ENCODE results near the gene WDR72.

Gene WDR72

DNA sequence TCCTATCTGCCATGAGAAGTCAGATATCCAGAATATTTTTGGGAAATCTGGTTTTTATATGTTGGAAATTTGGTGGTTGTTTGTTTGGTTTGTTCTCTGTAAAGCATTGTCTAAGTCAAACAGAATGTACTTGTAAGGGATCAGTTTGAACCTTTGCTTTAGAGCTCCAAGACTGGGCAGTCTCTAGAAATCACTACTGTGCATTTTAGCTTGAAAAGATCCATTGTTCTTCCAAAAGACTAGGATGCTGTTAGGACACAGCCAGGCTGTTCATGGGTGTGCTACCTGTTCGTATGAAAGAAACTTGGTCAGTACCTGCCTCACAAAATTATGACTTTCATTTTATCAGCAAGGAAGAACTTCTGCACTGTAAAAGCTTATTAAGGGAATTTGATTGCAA, 182.6 kb downstream of the WDR72 start:
- Histone ChIP-seq H3K36me3 (ENCODE audit: control insufficient read depth, insufficient read depth, low read length) (no peaks in the 10 kb centered on the region), H3K9ac (ENCODE audit: low read length) (no peak overlapping the region), H3K9me3 (ENCODE audit: control insufficient read depth, low read length) (no peaks in the 10 kb centered on the region), H3K4me3 (ENCODE audit: low read length) (no peak overlapping the region), H3K27me3 (ENCODE audit: control insufficient read depth, insufficient read depth, low read length) (no peaks in the 10 kb centered on the region), H3K4me1 (ENCODE audit: control insufficient read depth, insufficient read depth, low read length) (no peaks in the 10 kb centered on the region)

- Histone ChIP-seq H3K9ac (ENCODE audit: low read length) (no peak overlapping the region), H3K27me3 (ENCODE audit: control insufficient read depth, insufficient read depth, low read length) (no peaks in the 10 kb centered on the region), H3K36me3 (ENCODE audit: control insufficient read depth, insufficient read depth, low read length) (no peaks in the 10 kb centered on the region), H3K4me3 (ENCODE audit: low read length) (no peak overlapping the region), H3K9me3 (ENCODE audit: control insufficient read depth, low read length) (no peaks in the 10 kb centered on the region), H3K4me1 (ENCODE audit: control insufficient read depth, insufficient read depth, low read length) (no peaks in the 10 kb centered on the region)
Measured at GRCh38 chr15:53573091-53573490, 186.4 kb downstream of the WDR72 start.

DNA sequence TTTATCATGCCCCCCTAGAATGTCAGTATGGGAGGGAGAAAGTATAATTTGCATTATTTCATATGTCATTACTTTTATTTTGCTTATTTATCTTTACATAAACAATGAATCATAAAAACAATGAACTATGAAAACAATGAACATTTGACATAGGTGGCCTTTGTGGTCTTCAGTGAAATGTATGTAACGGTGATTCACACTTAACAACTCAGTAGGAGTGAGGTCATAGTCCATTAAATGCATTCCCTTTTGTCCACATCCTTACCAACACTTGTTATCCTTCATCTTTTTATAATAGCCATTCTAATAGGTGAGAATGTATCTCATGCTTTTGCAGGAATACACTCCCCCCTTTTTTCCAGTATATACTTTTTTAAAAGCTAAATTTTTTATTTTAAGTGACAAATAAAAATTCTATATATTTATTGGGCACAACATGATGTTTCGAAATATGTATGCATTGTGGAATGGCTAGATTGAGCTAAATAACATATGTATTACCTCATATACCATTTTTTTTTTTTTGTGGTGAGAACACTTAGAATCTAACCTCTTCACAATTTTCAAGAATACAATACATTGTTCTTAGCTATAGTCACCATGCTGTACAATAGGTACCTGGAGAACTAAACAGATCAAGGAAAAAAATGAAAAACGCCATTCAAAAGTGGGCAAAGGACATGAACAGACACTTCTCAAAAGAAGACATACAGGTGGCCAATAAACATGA, 189.5 kb downstream of the WDR72 start:
- H3K4me3 ChIP-seq (ENCODE audit: low read length), result no peak overlapping the region
- H3K4me1 ChIP-seq (ENCODE audit: control insufficient read depth, insufficient read depth, low read length), result no peaks in the 10 kb centered on the region
- no peaks in the 10 kb centered on the region for H3K27me3 ChIP-seq (ENCODE audit: control insufficient read depth, insufficient read depth, low read length)
- H3K9ac ChIP-seq (ENCODE audit: low read length), result no peak overlapping the region
- H3K9me3 ChIP-seq (ENCODE audit: control insufficient read depth, low read length), result no peaks in the 10 kb centered on the region
- no peaks in the 10 kb centered on the region for H3K36me3 ChIP-seq (ENCODE audit: control insufficient read depth, insufficient read depth, low read length)

GRCh38 chr15:53566912-53567311, 192.6 kb downstream of the WDR72 start:
- Histone ChIP-seq H3K36me3 (ENCODE audit: control insufficient read depth, insufficient read depth, low read length) (no peaks in the 10 kb centered on the region), H3K27me3 (ENCODE audit: control insufficient read depth, insufficient read depth, low read length) (no peaks in the 10 kb centered on the region), H3K4me1 (ENCODE audit: control insufficient read depth, insufficient read depth, low read length) (no peaks in the 10 kb centered on the region), H3K9ac (ENCODE audit: low read length) (no peak overlapping the region), H3K4me3 (ENCODE audit: low read length) (no peak overlapping the region), H3K9me3 (ENCODE audit: control insufficient read depth, low read length) (no peaks in the 10 kb centered on the region)

DNA sequence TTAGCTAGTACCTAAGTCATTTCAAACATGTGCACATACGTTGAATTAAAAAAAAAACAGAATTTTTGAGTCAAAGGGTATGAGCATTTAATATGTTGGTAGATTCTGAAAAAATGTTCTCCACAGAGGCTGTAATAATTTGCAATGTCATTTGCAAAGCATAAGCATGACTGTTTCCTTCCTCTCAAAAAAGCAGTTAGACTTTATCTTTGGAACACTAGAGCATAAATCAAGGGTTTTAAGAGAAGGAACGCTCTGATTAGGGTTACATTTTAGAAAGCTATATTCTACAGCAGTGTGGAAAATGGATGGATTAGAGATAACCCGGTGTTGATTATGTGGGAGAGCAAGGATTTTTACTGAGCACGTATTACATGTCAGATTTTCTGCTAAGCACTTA, 193.7 kb downstream of the WDR72 start:
- H3K9me3 ChIP-seq (ENCODE audit: control insufficient read depth, low read length), result no peaks in the 10 kb centered on the region
- H3K36me3 ChIP-seq (ENCODE audit: control insufficient read depth, insufficient read depth, low read length), result no peaks in the 10 kb centered on the region
- H3K4me3 ChIP-seq (ENCODE audit: low read length), result no peak overlapping the region

DNA sequence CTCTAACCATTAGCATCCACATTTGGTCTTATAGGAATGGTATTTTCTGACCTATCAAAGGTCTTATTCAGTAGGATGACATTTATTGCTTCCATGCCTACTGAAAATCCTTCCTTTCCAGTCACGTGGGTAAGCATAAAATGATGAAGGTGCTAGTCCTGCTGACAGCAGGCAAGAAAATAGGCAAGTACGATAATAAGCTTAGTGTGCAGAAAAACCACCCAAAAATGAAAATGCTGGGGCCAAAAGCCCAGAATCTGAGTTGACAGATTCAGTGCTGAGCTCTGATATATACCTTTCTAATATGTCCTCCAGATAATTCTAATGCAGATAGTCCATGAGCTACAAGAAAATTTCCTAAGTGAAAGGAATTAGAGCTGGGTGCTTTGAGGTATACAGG, 194.8 kb downstream of the WDR72 start:
- Histone ChIP-seq H3K9me3 (ENCODE audit: control insufficient read depth, low read length) (no peaks in the 10 kb centered on the region), H3K4me1 (ENCODE audit: control insufficient read depth, insufficient read depth, low read length) (no peaks in the 10 kb centered on the region), H3K4me3 (ENCODE audit: low read length) (no peak overlapping the region), H3K36me3 (ENCODE audit: control insufficient read depth, insufficient read depth, low read length) (no peaks in the 10 kb centered on the region), H3K27me3 (ENCODE audit: control insufficient read depth, insufficient read depth, low read length) (no peaks in the 10 kb centered on the region), H3K9ac (ENCODE audit: low read length) (no peak overlapping the region)

More for the DNA sequence above, 193.7 kb downstream of the WDR72 start:
- Histone ChIP-seq H3K4me1 (ENCODE audit: control insufficient read depth, insufficient read depth, low read length) (no peaks in the 10 kb centered on the region), H3K9ac (ENCODE audit: low read length) (no peak overlapping the region), H3K27me3 (ENCODE audit: control insufficient read depth, insufficient read depth, low read length) (no peaks in the 10 kb centered on the region)

DNA sequence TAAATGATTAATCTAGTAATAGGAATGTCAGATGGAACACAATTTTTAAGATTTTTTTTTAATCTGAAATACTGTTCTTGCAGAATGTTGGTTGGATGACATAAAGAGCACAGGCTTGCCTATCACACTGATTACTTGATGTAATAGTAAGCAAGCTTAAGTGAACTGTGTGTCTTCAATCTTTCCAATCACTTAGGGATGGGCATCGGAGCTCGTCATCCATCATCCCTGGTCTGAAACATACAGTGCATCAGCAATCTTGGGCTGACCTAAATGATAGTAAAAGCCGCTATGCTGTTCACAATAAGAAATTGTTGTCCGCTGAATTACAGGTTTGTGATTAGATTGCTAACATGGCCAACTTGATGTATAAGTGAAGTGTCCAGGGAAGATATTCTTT, 195.8 kb downstream of the WDR72 start:
- Histone ChIP-seq H3K9me3 (ENCODE audit: control insufficient read depth, low read length) (no peaks in the 10 kb centered on the region), H3K9ac (ENCODE audit: low read length) (no peak overlapping the region), H3K4me3 (ENCODE audit: low read length) (no peak overlapping the region), H3K4me1 (ENCODE audit: control insufficient read depth, insufficient read depth, low read length) (no peaks in the 10 kb centered on the region), H3K36me3 (ENCODE audit: control insufficient read depth, insufficient read depth, low read length) (no peaks in the 10 kb centered on the region), H3K27me3 (ENCODE audit: control insufficient read depth, insufficient read depth, low read length) (no peaks in the 10 kb centered on the region)

DNA sequence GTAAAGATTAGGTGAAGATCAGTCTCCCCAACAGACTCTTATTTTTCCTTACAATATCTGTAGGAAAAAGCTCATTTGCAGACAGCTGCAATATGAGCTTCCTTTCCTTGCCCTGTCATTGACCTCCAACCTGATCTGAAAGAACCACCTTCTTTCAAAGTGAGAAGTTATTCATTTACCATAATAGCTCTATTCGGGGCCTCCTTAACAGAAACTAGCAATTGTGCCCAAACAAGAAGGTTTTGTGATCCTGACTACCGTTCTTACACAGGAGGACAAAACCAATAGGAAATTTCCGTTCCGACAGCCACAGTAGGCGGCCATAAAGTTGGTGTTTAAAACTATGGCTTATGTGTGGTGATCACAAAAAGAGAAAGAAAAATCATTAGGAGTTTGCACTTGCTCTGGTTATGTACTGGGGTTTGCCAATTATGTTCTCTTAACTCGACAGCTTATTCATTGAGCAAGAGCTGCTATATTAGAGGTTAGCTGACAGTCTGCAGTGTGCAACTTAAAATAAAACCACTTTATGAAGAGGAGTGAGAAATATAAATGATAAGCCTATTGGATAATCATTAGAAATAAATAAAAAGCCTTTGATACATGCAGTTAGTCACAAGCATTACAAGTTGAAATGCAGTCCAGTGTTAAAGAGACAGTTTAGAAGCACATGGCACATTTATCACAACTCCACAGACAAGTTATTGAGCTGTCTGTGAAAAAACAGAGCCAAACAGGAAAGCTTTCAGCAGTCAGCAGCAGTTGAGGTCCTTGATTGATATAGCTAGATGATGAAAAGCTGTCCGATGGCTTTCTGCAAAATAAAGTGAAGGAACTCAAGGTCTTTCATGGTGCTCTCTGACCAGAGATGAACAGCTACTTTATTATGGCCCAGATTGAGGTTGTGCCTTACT, 199.8 kb downstream of the WDR72 start:
- Histone ChIP-seq H3K9me3 (ENCODE audit: control insufficient read depth, low read length) (no peaks in the 10 kb centered on the region), H3K27me3 (ENCODE audit: control insufficient read depth, insufficient read depth, low read length) (no peaks in the 10 kb centered on the region), H3K9ac (ENCODE audit: low read length) (no peak overlapping the region), H3K4me1 (ENCODE audit: control insufficient read depth, insufficient read depth, low read length) (no peaks in the 10 kb centered on the region), H3K36me3 (ENCODE audit: control insufficient read depth, insufficient read depth, low read length) (no peaks in the 10 kb centered on the region), H3K4me3 (ENCODE audit: low read length) (no peak overlapping the region)

- Histone ChIP-seq H3K36me3 (ENCODE audit: control insufficient read depth, insufficient read depth, low read length) (no peaks in the 10 kb centered on the region), H3K9me3 (ENCODE audit: control insufficient read depth, low read length) (no peaks in the 10 kb centered on the region), H3K27me3 (ENCODE audit: control insufficient read depth, insufficient read depth, low read length) (no peaks in the 10 kb centered on the region), H3K4me3 (ENCODE audit: low read length) (no peak overlapping the region), H3K4me1 (ENCODE audit: control insufficient read depth, insufficient read depth, low read length) (no peaks in the 10 kb centered on the region), H3K9ac (ENCODE audit: low read length) (no peak overlapping the region)
Measured at GRCh38 chr15:53558384-53558783, 201.1 kb downstream of the WDR72 start.

DNA sequence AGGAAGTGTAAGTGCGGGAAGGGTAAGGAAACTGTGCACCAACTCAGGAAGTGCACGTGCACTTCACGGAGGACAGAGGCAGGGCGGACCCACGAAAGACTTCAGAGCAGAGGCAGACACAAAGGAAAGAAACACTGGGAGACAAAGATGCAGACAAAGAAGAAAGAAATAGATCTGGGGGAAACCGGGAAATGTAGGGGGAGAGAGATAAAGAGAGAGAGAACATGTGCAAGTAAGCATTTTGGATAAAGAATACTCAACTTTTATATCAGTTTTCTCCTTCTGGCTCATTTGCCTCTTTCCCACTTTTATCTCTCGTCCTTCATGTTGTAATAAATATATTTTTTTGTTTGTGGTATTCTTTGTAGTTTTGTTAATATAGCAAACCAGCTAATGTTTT, 204.2 kb downstream of the WDR72 start:
- Histone ChIP-seq H3K9ac (ENCODE audit: low read length) (no peak overlapping the region), H3K27me3 (ENCODE audit: control insufficient read depth, insufficient read depth, low read length) (no peaks in the 10 kb centered on the region), H3K9me3 (ENCODE audit: control insufficient read depth, low read length) (no peaks in the 10 kb centered on the region), H3K4me3 (ENCODE audit: low read length) (no peak overlapping the region), H3K36me3 (ENCODE audit: control insufficient read depth, insufficient read depth, low read length) (no peaks in the 10 kb centered on the region), H3K4me1 (ENCODE audit: control insufficient read depth, insufficient read depth, low read length) (no peaks in the 10 kb centered on the region)

DNA sequence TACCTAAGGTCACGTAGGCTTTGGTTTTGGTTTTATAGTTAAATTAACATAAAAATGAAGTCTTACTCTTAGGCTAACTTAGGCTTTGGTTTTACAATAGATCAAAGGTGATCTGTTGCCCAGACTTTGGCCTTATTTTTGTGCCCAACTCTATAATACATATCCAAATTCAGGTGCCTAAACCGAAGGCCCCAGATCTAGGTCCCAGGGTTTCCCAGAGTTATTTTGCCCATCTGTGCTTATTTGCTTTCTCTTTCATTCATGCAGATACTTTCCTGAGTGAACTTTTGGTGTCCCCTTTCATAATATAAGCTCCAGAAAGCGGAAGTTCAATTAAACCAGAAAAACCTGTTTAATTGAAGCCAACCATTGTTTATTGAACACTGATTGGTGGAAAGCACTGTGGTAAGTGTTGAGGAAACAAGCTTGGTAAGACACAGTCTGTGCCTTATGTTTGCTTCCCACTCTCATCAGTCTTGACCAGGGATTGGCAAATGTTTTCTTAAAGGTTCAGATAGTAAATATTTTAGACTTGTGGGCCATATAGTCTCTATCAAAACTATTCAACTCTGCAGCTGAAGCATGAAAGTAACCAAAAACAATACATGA, 209.7 kb downstream of the WDR72 start:
- Histone ChIP-seq H3K9ac (ENCODE audit: low read length) (no peak overlapping the region), H3K4me1 (ENCODE audit: control insufficient read depth, insufficient read depth, low read length) (no peaks in the 10 kb centered on the region), H3K36me3 (ENCODE audit: control insufficient read depth, insufficient read depth, low read length) (no peaks in the 10 kb centered on the region), H3K9me3 (ENCODE audit: control insufficient read depth, low read length) (no peaks in the 10 kb centered on the region), H3K27me3 (ENCODE audit: control insufficient read depth, insufficient read depth, low read length) (no peaks in the 10 kb centered on the region), H3K4me3 (ENCODE audit: low read length) (no peak overlapping the region)

DNA sequence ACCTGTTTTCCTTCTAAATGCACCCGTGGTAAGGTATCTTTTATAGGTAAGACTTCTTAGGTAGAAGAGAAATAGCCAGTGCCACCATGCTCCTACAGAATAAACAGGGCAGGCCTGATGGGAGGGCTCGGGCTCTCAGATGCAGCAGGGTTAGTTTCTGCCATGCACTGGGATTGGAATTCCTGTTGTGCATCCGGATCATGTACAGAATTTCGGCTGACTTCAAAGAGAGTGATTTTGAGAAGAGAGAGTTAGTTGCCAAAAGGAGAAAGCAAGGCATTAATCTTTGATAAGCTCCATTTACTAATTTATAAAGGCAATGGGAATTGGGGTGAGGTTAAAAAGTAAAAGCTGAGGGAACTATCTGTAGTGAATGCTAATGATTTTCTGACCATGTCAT, 211.2 kb downstream of the WDR72 start:
- H3K9ac ChIP-seq (ENCODE audit: low read length), result no peak overlapping the region
- H3K36me3 ChIP-seq (ENCODE audit: control insufficient read depth, insufficient read depth, low read length), result no peaks in the 10 kb centered on the region
- no peaks in the 10 kb centered on the region for H3K27me3 ChIP-seq (ENCODE audit: control insufficient read depth, insufficient read depth, low read length)
- H3K4me1 ChIP-seq (ENCODE audit: control insufficient read depth, insufficient read depth, low read length), result no peaks in the 10 kb centered on the region
- no peaks in the 10 kb centered on the region for H3K9me3 ChIP-seq (ENCODE audit: control insufficient read depth, low read length)
- no peak overlapping the region for H3K4me3 ChIP-seq (ENCODE audit: low read length)

Measured in mucosa of stomach (tissue), 1 donor.